ENCODE data around the gene TSHZ2. TPM values are rescaled to one million over a fixed set of nuclear protein-coding genes. Genes with fewer than 3 reads are reported as not detected.

Gene TSHZ2
- total and polyA plus RNA-seq, 2 experiments from 2014 or later: 10.4 to 32.0 TPM

GRCh38 chr20:53222416-53222815 lies 250.3 kb downstream of the TSHZ2 start:
- H3K36me3 ChIP-seq: no peaks in the 10 kb centered on the region
- no peak for DNase-seq (ENCODE audit: low read depth in 1 of 2, low spot score in 1 of 2)
- H3K4me1 ChIP-seq (ENCODE audit: low read depth): no peaks in the 10 kb centered on the region
- no peaks in the 10 kb centered on the region for H3K27me3 ChIP-seq
- H3K9me3 ChIP-seq (ENCODE audit: low read depth): no peaks in the 10 kb centered on the region
- H3K27ac ChIP-seq: no peak overlapping the region
- TF ChIP-seq CTCF (IDR thresholded peaks at IDR 0.05; ENCODE audit: low read depth, low read length): no peak
- H3K4me3 ChIP-seq: no peak overlapping the region

GRCh38 chr20:53222932-53223331 lies 250.8 kb downstream of the TSHZ2 start:
- Histone ChIP-seq H3K27ac (no peak overlapping the region), H3K36me3 (no peaks in the 10 kb centered on the region), H3K4me3 (no peak overlapping the region), H3K9me3 (ENCODE audit: low read depth) (no peaks in the 10 kb centered on the region), H3K4me1 (ENCODE audit: low read depth) (no peaks in the 10 kb centered on the region), H3K27me3 (no peaks in the 10 kb centered on the region)
- no peak for TF ChIP-seq CTCF (IDR thresholded peaks at IDR 0.05; ENCODE audit: low read depth, low read length)
- no peak for DNase-seq (ENCODE audit: low read depth in 1 of 2, low spot score in 1 of 2)

- Histone ChIP-seq H3K27ac (no peak overlapping the region), H3K36me3 (no peaks in the 10 kb centered on the region), H3K27me3 (no peaks in the 10 kb centered on the region), H3K9me3 (ENCODE audit: low read depth) (no peaks in the 10 kb centered on the region), H3K4me1 (ENCODE audit: low read depth) (no peaks in the 10 kb centered on the region), H3K4me3 (no peak overlapping the region)
- no peak for TF ChIP-seq CTCF (IDR thresholded peaks at IDR 0.05; ENCODE audit: low read depth, low read length)
- DNase-seq (ENCODE audit: low read depth in 1 of 2, low spot score in 1 of 2): no peak
These were observed 251.5 kb downstream of the TSHZ2 start for GRCh38 chr20:53223626-53224172.

- TF ChIP-seq CTCF (IDR thresholded peaks at IDR 0.05; ENCODE audit: low read depth, low read length): no peak
- Histone ChIP-seq H3K4me3 (no peak overlapping the region), H3K9me3 (ENCODE audit: low read depth) (no peaks in the 10 kb centered on the region), H3K4me1 (ENCODE audit: low read depth) (no peaks in the 10 kb centered on the region), H3K27me3 (no peaks in the 10 kb centered on the region), H3K27ac (no peak overlapping the region), H3K36me3 (no peaks in the 10 kb centered on the region)
- peak in 1 of 2 donors; percentile 32 for DNase-seq (ENCODE audit: low read depth in 1 of 2, low spot score in 1 of 2)
These were observed 252.7 kb downstream of the TSHZ2 start for GRCh38 chr20:53224851-53225250.

GRCh38 chr20:53226826-53227225 lies 254.7 kb downstream of the TSHZ2 start:
- DNase-seq (ENCODE audit: low read depth in 1 of 2, low spot score in 1 of 2): no peak
- Histone ChIP-seq H3K36me3 (no peaks in the 10 kb centered on the region), H3K9me3 (ENCODE audit: low read depth) (no peaks in the 10 kb centered on the region), H3K4me3 (no peak overlapping the region), H3K27me3 (no peaks in the 10 kb centered on the region), H3K27ac (no peak overlapping the region), H3K4me1 (ENCODE audit: low read depth) (no peaks in the 10 kb centered on the region)
- no peak for TF ChIP-seq CTCF (IDR thresholded peaks at IDR 0.05; ENCODE audit: low read depth, low read length)

Data from cardiac muscle cell (in vitro differentiated cells and primary cell).